GM12891 (cell line): ENCODE results near the gene DNAJC7.

ENCODE experiments used
- POLR2A ChIP-seq: IDR thresholded peaks from 2 replicates; pipeline ENCODE4 v1.6.1; 2011; ENCODE audit warnings: low read depth, low read length, control low read depth
- POLR2AphosphoS5 ChIP-seq: IDR thresholded peaks from 2 replicates; pipeline ENCODE4 v1.6.1; 2011; ENCODE audit warnings: low read depth, low read length, control low read depth
- TAF1 ChIP-seq: IDR thresholded peaks from 2 replicates; pipeline ENCODE4 v1.6.1; 2011; ENCODE audit warnings: low read depth, low read length, control low read depth

GRCh38 chr17:41984454-41984853 is 32.8 kb downstream of the DNAJC7 start:
- TF ChIP-seq POLR2A (no peak), TAF1 (no peak), POLR2AphosphoS5 (no peak)
